ENCODE results near the gene ABHD15.

ABHD15 gene

DNA sequence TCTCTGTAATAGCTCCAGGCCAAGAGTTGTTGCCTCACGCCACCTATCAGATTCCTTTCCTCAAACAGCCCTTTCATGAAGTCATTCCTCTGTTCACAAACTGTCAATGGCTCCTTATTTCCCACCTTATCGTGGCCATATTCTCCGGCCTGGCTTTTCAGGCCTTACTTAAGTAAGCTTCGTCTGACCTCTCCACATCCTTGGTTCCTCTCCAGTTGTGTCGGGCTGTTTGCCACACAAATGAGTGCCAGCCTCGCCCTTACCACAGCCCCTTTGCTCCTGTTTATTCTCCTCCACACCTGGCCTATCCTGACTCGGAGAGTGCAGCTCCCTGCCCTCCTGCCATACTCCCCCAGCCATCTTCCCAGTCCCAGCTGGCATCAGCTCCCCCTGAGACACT lies 3.7 kb upstream of the ABHD15 start:
- no peak for DNase-seq (ENCODE audit: low spot score)
- peak overlapping the region; percentile 23; the same call in 1 of the 2 replicates for H3K27ac ChIP-seq
- ChIA-PET POLR2A (ENCODE audit: low non-redundant PET) (no interaction called here), CTCF (interaction anchor here (0.6 to 1.7 kb wide), 2 partner anchors 10 to 21 kb away, joined by 3 to 4 read pairs; no protein-coding TSS in a partner anchor)
- TF ChIP-seq, protein P1, sequence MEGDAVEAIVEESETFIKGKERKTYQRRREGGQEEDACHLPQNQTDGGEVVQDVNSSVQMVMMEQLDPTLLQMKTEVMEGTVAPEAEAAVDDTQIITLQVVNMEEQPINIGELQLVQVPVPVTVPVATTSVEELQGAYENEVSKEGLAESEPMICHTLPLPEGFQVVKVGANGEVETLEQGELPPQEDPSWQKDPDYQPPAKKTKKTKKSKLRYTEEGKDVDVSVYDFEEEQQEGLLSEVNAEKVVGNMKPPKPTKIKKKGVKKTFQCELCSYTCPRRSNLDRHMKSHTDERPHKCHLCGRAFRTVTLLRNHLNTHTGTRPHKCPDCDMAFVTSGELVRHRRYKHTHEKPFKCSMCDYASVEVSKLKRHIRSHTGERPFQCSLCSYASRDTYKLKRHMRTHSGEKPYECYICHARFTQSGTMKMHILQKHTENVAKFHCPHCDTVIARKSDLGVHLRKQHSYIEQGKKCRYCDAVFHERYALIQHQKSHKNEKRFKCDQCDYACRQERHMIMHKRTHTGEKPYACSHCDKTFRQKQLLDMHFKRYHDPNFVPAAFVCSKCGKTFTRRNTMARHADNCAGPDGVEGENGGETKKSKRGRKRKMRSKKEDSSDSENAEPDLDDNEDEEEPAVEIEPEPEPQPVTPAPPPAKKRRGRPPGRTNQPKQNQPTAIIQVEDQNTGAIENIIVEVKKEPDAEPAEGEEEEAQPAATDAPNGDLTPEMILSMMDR (conservative IDR thresholded peaks at IDR 0.05; ENCODE audit: low read depth): no peak

DNA sequence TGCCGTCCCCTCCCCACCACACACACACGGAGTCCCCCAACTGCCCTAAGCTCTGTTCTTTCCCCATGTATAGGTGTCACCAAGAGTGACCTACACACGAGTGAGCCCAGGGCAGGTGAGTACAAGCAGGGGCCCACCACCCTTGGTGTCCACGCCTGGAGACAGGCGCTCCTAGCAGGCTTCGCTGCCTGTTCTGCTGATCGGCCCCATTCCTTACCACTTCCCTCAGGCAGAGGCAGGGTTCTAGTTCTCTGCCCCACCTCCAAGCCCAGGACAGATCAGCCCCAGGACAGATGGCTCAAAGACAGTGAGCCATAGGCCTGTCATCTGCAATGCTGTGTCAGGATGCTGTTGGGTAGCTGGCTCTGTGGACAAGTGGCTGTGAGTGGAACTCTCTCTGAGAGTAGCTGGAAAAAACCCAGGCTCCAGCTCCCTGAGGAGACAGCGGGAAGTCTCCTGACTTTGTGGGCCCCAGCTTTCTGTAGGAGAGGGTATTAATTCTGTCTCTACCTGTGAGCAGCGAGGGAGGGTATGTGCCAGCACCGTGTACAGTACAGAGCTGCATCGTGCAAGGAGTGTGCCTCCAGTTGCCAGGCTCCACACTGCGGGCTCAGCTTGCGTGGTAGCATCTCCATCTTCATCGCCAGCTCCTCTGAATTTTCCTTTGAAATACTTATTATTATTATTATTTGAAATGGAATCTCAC lies 2.6 kb upstream of the ABHD15 start:
- peak overlapping the region; percentile 98 for H3K27ac ChIP-seq
- peak; percentile 19 for DNase-seq (ENCODE audit: low spot score)
- ChIA-PET POLR2A (ENCODE audit: low non-redundant PET) (interaction anchor here (0.5 kb wide), 1 partner anchor 13 kb away, joined by 6 read pairs; no protein-coding TSS in a partner anchor), CTCF (interaction anchor here (1.0 to 1.7 kb wide), 2 partner anchors 22 to 39 kb away, joined by 3 to 4 read pairs; no protein-coding TSS in a partner anchor)
- TF ChIP-seq, protein P1 (conservative IDR thresholded peaks at IDR 0.05; ENCODE audit: low read depth): no peak

DNA sequence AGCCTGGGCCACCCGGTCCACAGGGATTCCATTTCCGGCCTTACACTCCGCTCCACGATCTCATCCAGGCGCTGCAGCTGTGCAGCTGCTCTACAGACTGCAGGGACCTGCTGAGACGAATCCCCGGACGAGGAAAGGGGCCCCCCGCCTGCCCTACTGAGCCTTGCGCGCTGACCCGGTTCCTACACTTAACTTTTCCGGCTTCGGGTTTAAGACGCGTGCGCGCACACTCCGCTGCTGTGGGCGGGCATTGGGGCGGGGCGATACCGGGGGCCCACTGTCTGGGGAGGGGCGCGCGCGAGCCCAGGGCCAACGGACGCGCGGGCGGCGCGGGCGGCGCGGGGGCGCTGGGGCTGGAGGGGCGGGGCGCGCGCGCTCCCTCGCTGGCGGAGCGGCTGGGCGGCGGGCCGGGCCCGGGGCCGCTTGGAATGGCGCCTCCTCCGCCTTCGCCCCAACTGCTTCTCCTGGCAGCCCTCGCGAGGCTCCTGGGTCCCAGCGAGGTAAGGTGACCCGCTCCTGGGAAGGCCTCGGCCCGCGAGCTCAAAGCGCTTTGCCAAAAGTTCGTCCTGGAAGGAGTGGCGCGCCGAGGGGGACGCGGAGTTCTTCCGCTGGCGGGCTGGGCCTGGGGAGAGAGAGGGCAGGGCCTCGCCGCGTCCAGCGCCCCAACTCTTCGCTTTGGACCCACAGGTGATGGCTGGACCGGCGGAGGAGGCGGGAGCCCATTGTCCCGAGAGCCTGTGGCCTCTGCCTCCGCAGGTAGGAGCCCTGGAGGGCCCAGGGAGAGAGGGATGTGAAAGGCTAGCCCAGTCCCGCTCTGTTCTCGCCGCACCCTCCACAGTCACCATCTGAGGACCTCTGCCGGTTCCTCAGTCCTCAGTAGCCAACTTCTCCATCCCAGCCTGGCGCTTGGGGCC lies 1.8 kb upstream of the ABHD15 start, which contains the start of gene TP53I13:
Gene TP53I13, plus strand, starts transcription at position 371 of the 914 bp plus-strand sequence. Its CDS starts 58 bp downstream, at position 429.
- POLR2A ChIA-PET (ENCODE audit: low non-redundant PET): interaction anchor here (0.5 kb wide), 1 partner anchor 13 kb away, joined by 6 read pairs; no protein-coding TSS in a partner anchor

DNA sequence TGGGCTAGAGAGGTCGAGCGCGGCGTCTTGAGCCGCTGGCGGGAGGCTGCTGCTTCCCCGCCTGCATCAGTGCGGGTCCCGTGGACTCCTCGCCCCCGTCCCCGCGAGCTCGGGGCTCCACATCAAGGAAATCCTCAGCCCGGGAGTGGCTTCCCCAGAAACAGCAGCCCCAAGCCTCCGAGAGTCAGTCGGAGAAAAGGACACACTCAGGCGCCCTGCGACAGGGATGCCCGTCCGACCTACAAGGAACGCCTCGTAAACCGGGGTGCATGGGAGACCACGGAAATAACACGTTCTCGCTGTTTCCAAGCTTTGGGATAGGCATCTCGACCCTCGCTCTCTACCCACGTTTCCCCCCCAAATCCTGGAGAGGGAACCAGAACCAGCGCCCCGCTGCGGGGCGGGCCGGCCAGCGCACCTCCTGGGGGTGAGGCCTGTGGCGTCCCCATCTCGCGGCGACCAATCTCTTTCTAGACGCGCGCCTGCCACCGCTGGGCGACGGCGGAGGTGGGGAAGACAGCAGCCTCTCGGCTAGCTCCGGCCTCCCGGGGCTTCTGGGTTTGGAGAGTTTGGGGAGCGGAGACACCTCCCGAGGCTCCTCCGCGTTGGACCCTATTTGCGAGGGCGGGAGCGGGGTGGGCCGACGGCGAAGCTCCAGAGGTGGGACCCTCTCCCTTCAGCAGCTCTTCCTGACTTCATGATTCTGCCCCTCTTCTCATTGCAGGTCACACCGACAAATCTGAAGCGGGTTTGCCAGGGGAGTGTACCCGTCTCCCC lies 905 bp upstream of the ABHD15 start:
- peak; percentile 51 for DNase-seq (ENCODE audit: low spot score)
- TF ChIP-seq, protein P1 (conservative IDR thresholded peaks at IDR 0.05; ENCODE audit: low read depth): peak; percentile 62
- ChIA-PET CTCF (interaction anchor here (0.5 to 1.5 kb wide), 5 partner anchors 12 to 551 kb away, joined by 3 to 7 read pairs (median 4); partner anchors contain the start of gene ANKRD13B), POLR2A (ENCODE audit: low non-redundant PET) (interaction anchor here (1.0 kb wide), 1 partner anchor 176 kb away, joined by 4 read pairs; no protein-coding TSS in a partner anchor)
- H3K27ac ChIP-seq: peak overlapping the region; percentile 98

More for the DNA sequence above, 1.8 kb upstream of the ABHD15 start, which contains the start of gene TP53I13:
- peak; percentile 80 for DNase-seq (ENCODE audit: low spot score)
- CTCF ChIA-PET: interaction anchor here (0.5 to 1.5 kb wide), 5 partner anchors 12 to 551 kb away, joined by 3 to 5 read pairs (median 3); no protein-coding TSS in a partner anchor
- peak within 1 kb of the TSS; percentile 98 for H3K27ac ChIP-seq
- TF ChIP-seq, protein P1 (conservative IDR thresholded peaks at IDR 0.05; ENCODE audit: low read depth): no peak

DNA sequence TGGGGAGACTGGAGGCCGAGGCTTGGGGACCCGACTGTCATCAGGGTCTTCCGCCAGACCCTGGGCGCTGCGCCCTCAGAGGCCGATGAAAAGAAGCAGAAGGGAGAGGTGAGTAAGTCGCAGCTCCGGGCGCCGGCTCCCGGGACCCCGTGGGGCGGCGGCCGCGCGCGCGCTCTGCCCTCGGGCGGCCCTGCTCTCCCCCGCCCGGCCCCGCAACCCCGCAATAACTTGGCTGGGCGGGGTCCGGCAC lies 392 bp upstream of the ABHD15 start:
- ChIA-PET POLR2A (ENCODE audit: low non-redundant PET) (interaction anchor here (1.0 kb wide), 1 partner anchor 175 kb away, joined by 4 read pairs; no protein-coding TSS in a partner anchor), CTCF (interaction anchor here (0.6 to 1.5 kb wide), 4 partner anchors 21 to 198 kb away, joined by 3 to 7 read pairs (median 3); partner anchors contain the start of gene ANKRD13B)
- TF ChIP-seq, protein P1 (conservative IDR thresholded peaks at IDR 0.05; ENCODE audit: low read depth): no peak
- DNase-seq (ENCODE audit: low spot score): no peak
- H3K27ac ChIP-seq: peak overlapping the region; percentile 98
